ENCODE results near the gene FLT4. TPM values are rescaled to one million over a fixed set of nuclear protein-coding genes. Genes with fewer than 3 reads are reported as not detected.

Gene FLT4
- total RNA-seq, 2 experiments from 2014 or later = not detected

- Histone ChIP-seq H3K27ac (ENCODE audit: low read depth, low read length, poor library complexity, severe bottlenecking) (no peak overlapping the region), H3K9me2 (ENCODE audit: insufficient read depth, low read length) (no peaks in the 10 kb centered on the region), H2AFZ (ENCODE audit: low read length) (no peak overlapping the region), H3K9me3 (ENCODE audit: low read length) (0 out of 2 replicates have a peak, but pooled peaks cover 8% of the 10 kb centered on the region), H3K79me2 (ENCODE audit: insufficient read depth, low read depth, low read length) (no peaks in the 10 kb centered on the region), H3K4me3 (ENCODE audit: low read depth, low read length, poor library complexity, severe bottlenecking) (no peak overlapping the region), H4K20me1 (ENCODE audit: insufficient read depth, low read length) (no peaks in the 10 kb centered on the region), H3K36me3 (ENCODE audit: insufficient read depth, low read length) (no peaks in the 10 kb centered on the region), H3K4me2 (ENCODE audit: low read length) (no peak overlapping the region), H3K4me1 (ENCODE audit: insufficient read depth, low read length, poor library complexity, severe bottlenecking) (no peaks in the 10 kb centered on the region)
- ChIA-PET CTCF (ENCODE audit: unreplicated experiment) (no interaction called here), POLR2A (no interaction called here)
- DNase-seq (ENCODE audit: low spot score) = no peak
- no TSS peak for BruUV-seq (replicated peaks)
- no peak for TF ChIP-seq EZH2phosphoT487 (IDR thresholded peaks at IDR 0.05; ENCODE audit: borderline replicate concordance, low read depth, low read length)
- TF ChIP-seq, protein P1, sequence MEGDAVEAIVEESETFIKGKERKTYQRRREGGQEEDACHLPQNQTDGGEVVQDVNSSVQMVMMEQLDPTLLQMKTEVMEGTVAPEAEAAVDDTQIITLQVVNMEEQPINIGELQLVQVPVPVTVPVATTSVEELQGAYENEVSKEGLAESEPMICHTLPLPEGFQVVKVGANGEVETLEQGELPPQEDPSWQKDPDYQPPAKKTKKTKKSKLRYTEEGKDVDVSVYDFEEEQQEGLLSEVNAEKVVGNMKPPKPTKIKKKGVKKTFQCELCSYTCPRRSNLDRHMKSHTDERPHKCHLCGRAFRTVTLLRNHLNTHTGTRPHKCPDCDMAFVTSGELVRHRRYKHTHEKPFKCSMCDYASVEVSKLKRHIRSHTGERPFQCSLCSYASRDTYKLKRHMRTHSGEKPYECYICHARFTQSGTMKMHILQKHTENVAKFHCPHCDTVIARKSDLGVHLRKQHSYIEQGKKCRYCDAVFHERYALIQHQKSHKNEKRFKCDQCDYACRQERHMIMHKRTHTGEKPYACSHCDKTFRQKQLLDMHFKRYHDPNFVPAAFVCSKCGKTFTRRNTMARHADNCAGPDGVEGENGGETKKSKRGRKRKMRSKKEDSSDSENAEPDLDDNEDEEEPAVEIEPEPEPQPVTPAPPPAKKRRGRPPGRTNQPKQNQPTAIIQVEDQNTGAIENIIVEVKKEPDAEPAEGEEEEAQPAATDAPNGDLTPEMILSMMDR (conservative IDR thresholded peaks at IDR 0.05; ENCODE audit: low read length) = no peak
- intact Hi-C loops (cut with micrococcal nuclease; ENCODE audit: unreplicated experiment) = no loop called here
Observed at GRCh38 chr5:180696116-180696515, 46.7 kb upstream of the FLT4 start.

- no TSS peak for BruUV-seq (replicated peaks)
- POLR2A ChIA-PET = no interaction called here
- no peaks in the 10 kb centered on the region for H3K79me2 ChIP-seq (ENCODE audit: insufficient read depth, low read depth, low read length)
- H3K4me2 ChIP-seq (ENCODE audit: low read length) = no peak overlapping the region
- intact Hi-C loops (cut with micrococcal nuclease; ENCODE audit: unreplicated experiment) = no loop called here
- H3K4me1 ChIP-seq (ENCODE audit: insufficient read depth, low read length, poor library complexity, severe bottlenecking) = no peaks in the 10 kb centered on the region
- no peak overlapping the region for H2AFZ ChIP-seq (ENCODE audit: low read length)
- CTCF ChIA-PET (ENCODE audit: unreplicated experiment) = no interaction called here
- TF ChIP-seq EZH2phosphoT487 (IDR thresholded peaks at IDR 0.05; ENCODE audit: borderline replicate concordance, low read depth, low read length) = no peak
- TF ChIP-seq, protein P1 (conservative IDR thresholded peaks at IDR 0.05; ENCODE audit: low read length) = no peak
- H3K4me3 ChIP-seq (ENCODE audit: low read depth, low read length, poor library complexity, severe bottlenecking) = no peak overlapping the region
- no peaks in the 10 kb centered on the region for H4K20me1 ChIP-seq (ENCODE audit: insufficient read depth, low read length)
- no peaks in the 10 kb centered on the region for H3K9me2 ChIP-seq (ENCODE audit: insufficient read depth, low read length)
- H3K36me3 ChIP-seq (ENCODE audit: insufficient read depth, low read length) = no peaks in the 10 kb centered on the region
- 0 out of 2 replicates have a peak, but pooled peaks cover 8% of the 10 kb centered on the region for H3K9me3 ChIP-seq (ENCODE audit: low read length)
- no peak overlapping the region for H3K27ac ChIP-seq (ENCODE audit: low read depth, low read length, poor library complexity, severe bottlenecking)
- DNase-seq (ENCODE audit: low spot score) = no peak
Observed at GRCh38 chr5:180692429-180692828, 43.0 kb upstream of the FLT4 start.

DNA sequence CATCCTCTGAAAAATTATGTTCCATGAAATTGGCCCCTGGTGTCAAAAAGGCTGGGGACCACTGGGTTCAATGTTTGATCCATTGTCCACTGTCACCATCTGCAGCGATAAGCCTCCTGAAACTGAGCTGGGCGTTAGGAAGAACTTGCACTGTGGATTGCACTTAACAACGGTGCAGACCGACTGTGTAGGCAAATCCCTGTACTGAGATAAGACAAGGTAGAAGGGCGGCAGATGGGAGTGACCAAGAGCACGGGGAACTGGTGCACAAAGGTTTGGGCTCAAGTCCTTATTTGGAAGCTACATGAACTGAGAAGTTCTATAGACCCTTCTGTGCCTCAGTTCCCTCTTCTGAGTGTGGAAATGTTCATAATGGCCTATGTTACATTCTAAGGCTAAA lies 41.6 kb upstream of the FLT4 start:
- no peak for DNase-seq (ENCODE audit: low spot score)
- Histone ChIP-seq H3K36me3 (ENCODE audit: insufficient read depth, low read length) (no peaks in the 10 kb centered on the region), H3K4me3 (ENCODE audit: low read depth, low read length, poor library complexity, severe bottlenecking) (no peak overlapping the region), H4K20me1 (ENCODE audit: insufficient read depth, low read length) (no peaks in the 10 kb centered on the region), H3K9me3 (ENCODE audit: low read length) (0 out of 2 replicates have a peak, but pooled peaks cover 8% of the 10 kb centered on the region), H2AFZ (ENCODE audit: low read length) (no peak overlapping the region), H3K4me2 (ENCODE audit: low read length) (no peak overlapping the region), H3K9me2 (ENCODE audit: insufficient read depth, low read length) (no peaks in the 10 kb centered on the region), H3K4me1 (ENCODE audit: insufficient read depth, low read length, poor library complexity, severe bottlenecking) (no peaks in the 10 kb centered on the region), H3K27ac (ENCODE audit: low read depth, low read length, poor library complexity, severe bottlenecking) (no peak overlapping the region), H3K79me2 (ENCODE audit: insufficient read depth, low read depth, low read length) (no peaks in the 10 kb centered on the region)
- POLR2A ChIA-PET = no interaction called here
- no peak for TF ChIP-seq EZH2phosphoT487 (IDR thresholded peaks at IDR 0.05; ENCODE audit: borderline replicate concordance, low read depth, low read length)
- TF ChIP-seq, protein P1 (conservative IDR thresholded peaks at IDR 0.05; ENCODE audit: low read length) = no peak
- intact Hi-C loops (cut with micrococcal nuclease; ENCODE audit: unreplicated experiment) = no loop called here
- CTCF ChIA-PET (ENCODE audit: unreplicated experiment) = no interaction called here
- no TSS peak for BruUV-seq (replicated peaks)
